GM21526 (cell line): ENCODE data around the gene OR7A10.
"Not testable (repeated sequence)": the region's sequence is repeated elsewhere in the genome, so short reads cannot be mapped to it uniquely, and the experiment has no call there.

Experiments
- ATAC-seq: cut with Tn5 transposase; IDR thresholded peaks from one replicate; pipeline ENCODE4 v1.9.1; 2021; ENCODE audit warnings: moderate library complexity; ENCODE audit not compliant: unreplicated experiment, low FRiP score

The OR7A10 gene

DNA sequence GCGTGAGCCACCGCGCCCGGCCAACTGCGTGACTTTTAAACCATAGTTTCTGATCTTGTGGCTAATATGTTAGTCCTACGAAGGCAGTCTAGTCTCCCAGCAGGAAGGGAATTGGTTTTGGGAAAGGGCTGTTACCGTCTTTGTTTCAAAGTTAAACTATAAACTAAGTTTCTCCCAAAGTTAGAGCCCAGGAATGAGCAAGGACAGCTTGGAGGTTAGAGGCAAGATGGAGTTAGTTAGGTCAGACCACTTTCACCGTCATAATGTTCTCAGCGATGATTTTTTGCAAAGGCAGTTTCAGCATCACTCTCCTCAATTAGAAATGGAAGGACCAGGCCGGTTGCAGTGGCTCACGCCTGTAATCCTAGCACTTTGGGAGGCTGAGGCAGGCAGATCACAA is 52.7 kb downstream of the OR7A10 start:
- no peak for ATAC-seq

DNA sequence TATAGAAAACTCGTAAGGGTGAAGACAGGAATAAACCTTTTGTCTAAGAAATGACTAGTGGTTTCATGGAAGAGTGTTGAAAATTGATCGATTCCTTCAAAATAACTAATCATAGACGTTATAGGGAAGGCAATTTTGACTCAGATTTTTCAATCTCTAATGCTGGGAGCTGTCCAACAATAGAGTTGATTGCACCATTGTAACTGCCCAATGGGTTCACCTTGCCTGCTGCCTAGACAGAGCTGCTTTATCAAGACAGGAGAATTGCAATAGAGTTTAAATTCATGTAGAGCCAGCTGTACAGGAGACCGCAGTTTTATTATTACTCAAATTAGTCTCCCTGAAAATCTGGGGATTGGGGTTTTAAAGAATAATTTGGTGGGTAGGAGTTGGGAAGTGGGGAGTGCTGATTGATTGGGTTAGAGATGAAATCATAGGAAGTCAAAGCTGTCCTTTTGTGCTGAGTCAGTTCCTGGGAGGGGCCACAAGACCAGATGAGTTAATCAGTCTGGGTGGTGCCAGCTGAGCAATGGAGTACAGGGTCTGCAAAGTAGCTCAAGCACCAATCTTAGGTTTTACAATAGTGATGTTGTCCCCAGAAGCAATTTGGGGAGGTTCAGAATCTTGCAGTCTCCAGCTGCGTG is 53.5 kb downstream of the OR7A10 start:
- no peak for ATAC-seq

DNA sequence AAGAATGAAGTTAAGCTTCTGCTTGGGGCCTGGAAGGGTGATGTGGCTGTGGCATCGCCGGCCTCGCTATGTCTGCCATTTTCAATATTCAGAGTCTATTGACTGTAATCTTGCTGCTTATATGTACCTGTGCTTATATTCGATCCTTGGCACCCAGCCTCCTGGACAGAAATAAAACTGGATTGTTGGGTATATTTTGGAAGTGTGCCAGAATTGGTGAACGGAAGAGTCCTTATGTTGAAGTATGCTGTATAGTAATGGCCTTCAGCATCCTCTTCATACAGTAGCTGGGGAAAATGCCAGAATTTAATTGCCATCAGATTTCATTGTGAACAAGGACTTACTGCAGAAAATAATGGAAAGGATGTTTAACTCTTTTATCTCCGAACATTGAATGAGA is 56.5 kb downstream of the OR7A10 start:
- not testable (repeated sequence) for ATAC-seq
